HEK293 (cell line): ENCODE measurements around the gene TULP1.

Source experiments
- CTCF ChIA-PET: fragments of 350-600 bp; formaldehyde crosslinking; extraction: SDS; loops from one replicate; lab custom pipeline; 2021; ENCODE audit warnings: antibody characterized with exemption; lab: Yijun Ruan, JAX
- POLR2A ChIA-PET: fragments of 300-600 bp; formaldehyde crosslinking; extraction: SDS; loops from one replicate; lab custom pipeline; 2020; ENCODE audit warnings: antibody characterized with exemption, inconsistent platforms; lab: Yijun Ruan, JAX
- H3K27ac ChIP-seq: fragments of 200-500 bp; sonication (Bioruptor generic); 2 replicates; pipeline ENCODE4 v1.5.1; 2014; ENCODE audit warnings: low read depth, low read length, control low read depth, inconsistent platforms; ENCODE audit errors: extremely low read depth
- H3K36me3 ChIP-seq, 2 experiments: fragments of 200-500 bp in 1 of 2; sonication (Bioruptor generic) in 1 of 2; 1 replicate in 1 of 2; 2 replicates in 1 of 2; pipeline ENCODE4 v1.5.1; 2014 to 2017; ENCODE audit warnings: inconsistent platforms in 2 of 2, low read length in 2 of 2; ENCODE audit not compliant: control insufficient read depth in 2 of 2, insufficient read depth in 1 of 2
- H3K4me1 ChIP-seq: fragments of 200-500 bp; sonication (Bioruptor generic); 2 replicates; pipeline ENCODE4 v1.5.1; 2014; ENCODE audit warnings: mild to moderate bottlenecking, low read length, inconsistent platforms; ENCODE audit not compliant: control insufficient read depth, insufficient read depth
- H3K4me3 ChIP-seq: 2 replicates; pipeline ENCODE4 v1.5.1; 2011; ENCODE audit warnings: low read depth, mild to moderate bottlenecking, control low read depth, low read length, moderate library complexity
- H3K9me3 ChIP-seq: fragments of 200-500 bp; sonication (Bioruptor generic); 2 replicates; pipeline ENCODE4 v1.5.1; 2014; ENCODE audit warnings: low read depth, low read length, inconsistent platforms; ENCODE audit not compliant: control insufficient read depth, insufficient read depth
- GLI4 ChIP-seq: fragments of 450-650 bp; formaldehyde crosslinking; IDR thresholded peaks from 2 replicates; pipeline ENCODE4 v1.5.1; 2016; ENCODE audit warnings: missing biosample characterization, missing genetic modification characterization
- GLIS1 ChIP-seq: fragments of 450-650 bp; formaldehyde crosslinking; IDR thresholded peaks from 2 replicates; pipeline ENCODE4 v1.5.1; 2016; ENCODE audit warnings: missing biosample characterization, missing genetic modification characterization
- GLIS2 ChIP-seq: fragments of 450-650 bp; formaldehyde crosslinking; IDR thresholded peaks from 2 replicates; pipeline ENCODE4 v1.5.1; 2016; ENCODE audit warnings: missing biosample characterization, missing genetic modification characterization
- KLF1 ChIP-seq: fragments of 450-650 bp; formaldehyde crosslinking; IDR thresholded peaks from 2 replicates; pipeline ENCODE4 v1.5.1; 2016; ENCODE audit warnings: missing biosample characterization, missing genetic modification characterization
- KLF8 ChIP-seq: fragments of 450-650 bp; formaldehyde crosslinking; IDR thresholded peaks from 2 replicates; pipeline ENCODE4 v1.5.1; 2016; ENCODE audit warnings: missing biosample characterization, missing genetic modification characterization
- SCRT2 ChIP-seq: fragments of 450-650 bp; formaldehyde crosslinking; IDR thresholded peaks from 2 replicates; pipeline ENCODE4 v1.5.1; 2016; ENCODE audit warnings: missing biosample characterization, missing genetic modification characterization
- SP7 ChIP-seq: fragments of 450-650 bp; formaldehyde crosslinking; IDR thresholded peaks from 2 replicates; pipeline ENCODE4 v1.5.1; 2016; ENCODE audit warnings: missing biosample characterization, missing genetic modification characterization
- WT1 ChIP-seq: fragments of 450-650 bp; formaldehyde crosslinking; IDR thresholded peaks from 2 replicates; pipeline ENCODE4 v1.5.1; 2016; ENCODE audit warnings: missing biosample characterization, missing genetic modification characterization
- ZBTB48 ChIP-seq: fragments of 450-650 bp; formaldehyde crosslinking; IDR thresholded peaks from 2 replicates; pipeline ENCODE4 v1.5.1; 2016; ENCODE audit warnings: missing biosample characterization, missing genetic modification characterization
- ZBTB7A ChIP-seq: fragments of 450-650 bp; formaldehyde crosslinking; IDR thresholded peaks from 2 replicates; pipeline ENCODE4 v1.5.1; 2016; ENCODE audit warnings: low read depth, missing biosample characterization, missing genetic modification characterization
- ZBTB8A ChIP-seq: fragments of 450-650 bp; formaldehyde crosslinking; IDR thresholded peaks from 2 replicates; pipeline ENCODE4 v1.5.1; 2016; ENCODE audit warnings: missing biosample characterization, missing genetic modification characterization
- ZEB2 ChIP-seq: fragments of 450-650 bp; formaldehyde crosslinking; IDR thresholded peaks from 2 replicates; pipeline ENCODE4 v1.5.1; 2016; ENCODE audit warnings: missing biosample characterization, missing genetic modification characterization
- ZFP3 ChIP-seq: fragments of 450-650 bp; formaldehyde crosslinking; IDR thresholded peaks from 2 replicates; pipeline ENCODE4 v1.5.1; 2016; ENCODE audit warnings: low read depth, missing biosample characterization, missing genetic modification characterization
- ZNF19 ChIP-seq: fragments of 450-650 bp; formaldehyde crosslinking; IDR thresholded peaks from 2 replicates; pipeline ENCODE4; 2016; ENCODE audit warnings: missing biosample characterization, missing genetic modification characterization, low read depth
- ZNF292 ChIP-seq: fragments of 450-650 bp; formaldehyde crosslinking; IDR thresholded peaks from 2 replicates; pipeline ENCODE4 v1.5.1; 2016; ENCODE audit warnings: low read depth, missing biosample characterization, missing genetic modification characterization, borderline replicate concordance
- ZNF335 ChIP-seq: fragments of 450-650 bp; formaldehyde crosslinking; conservative IDR thresholded peaks from 2 replicates; pipeline ENCODE4 v1.5.1; 2016; ENCODE audit warnings: missing biosample characterization, missing genetic modification characterization
- ZNF529 ChIP-seq: fragments of 450-650 bp; formaldehyde crosslinking; IDR thresholded peaks from 2 replicates; pipeline ENCODE4 v1.5.1; 2017; ENCODE audit warnings: missing genetic modification characterization, missing biosample characterization; ENCODE audit not compliant: insufficient replicate concordance
- TF ChIP-seq, protein P1 (sequence below): fragments of 450-650 bp; formaldehyde crosslinking; IDR thresholded peaks from 2 replicates; pipeline ENCODE4 v1.5.1; 2016; ENCODE audit warnings: missing biosample characterization, missing genetic modification characterization
- TF ChIP-seq, protein P2 (sequence below): fragments of 450-650 bp; formaldehyde crosslinking; IDR thresholded peaks from 2 replicates; pipeline ENCODE4 v1.5.1; 2016; ENCODE audit warnings: missing biosample characterization, missing genetic modification characterization
- TF ChIP-seq, protein P3 (sequence below): fragments of 450-650 bp; formaldehyde crosslinking; IDR thresholded peaks from 2 replicates; pipeline ENCODE4 v1.5.1; 2016; ENCODE audit warnings: missing biosample characterization, missing genetic modification characterization
- TF ChIP-seq, protein P4 (sequence below): fragments of 450-650 bp; formaldehyde crosslinking; IDR thresholded peaks from 2 replicates; pipeline ENCODE4 v1.5.1; 2016; ENCODE audit warnings: missing biosample characterization, missing genetic modification characterization
- TF ChIP-seq, protein P5 (sequence below): fragments of 450-650 bp; formaldehyde crosslinking; IDR thresholded peaks from 2 replicates; pipeline ENCODE4 v1.5.1; 2017; ENCODE audit warnings: missing biosample characterization, missing genetic modification characterization
- TF ChIP-seq, protein P6 (sequence below): fragments of 450-650 bp; formaldehyde crosslinking; IDR thresholded peaks from 2 replicates; pipeline ENCODE4 v1.5.1; 2016; ENCODE audit warnings: missing biosample characterization, missing genetic modification characterization

The TULP1 gene

DNA sequence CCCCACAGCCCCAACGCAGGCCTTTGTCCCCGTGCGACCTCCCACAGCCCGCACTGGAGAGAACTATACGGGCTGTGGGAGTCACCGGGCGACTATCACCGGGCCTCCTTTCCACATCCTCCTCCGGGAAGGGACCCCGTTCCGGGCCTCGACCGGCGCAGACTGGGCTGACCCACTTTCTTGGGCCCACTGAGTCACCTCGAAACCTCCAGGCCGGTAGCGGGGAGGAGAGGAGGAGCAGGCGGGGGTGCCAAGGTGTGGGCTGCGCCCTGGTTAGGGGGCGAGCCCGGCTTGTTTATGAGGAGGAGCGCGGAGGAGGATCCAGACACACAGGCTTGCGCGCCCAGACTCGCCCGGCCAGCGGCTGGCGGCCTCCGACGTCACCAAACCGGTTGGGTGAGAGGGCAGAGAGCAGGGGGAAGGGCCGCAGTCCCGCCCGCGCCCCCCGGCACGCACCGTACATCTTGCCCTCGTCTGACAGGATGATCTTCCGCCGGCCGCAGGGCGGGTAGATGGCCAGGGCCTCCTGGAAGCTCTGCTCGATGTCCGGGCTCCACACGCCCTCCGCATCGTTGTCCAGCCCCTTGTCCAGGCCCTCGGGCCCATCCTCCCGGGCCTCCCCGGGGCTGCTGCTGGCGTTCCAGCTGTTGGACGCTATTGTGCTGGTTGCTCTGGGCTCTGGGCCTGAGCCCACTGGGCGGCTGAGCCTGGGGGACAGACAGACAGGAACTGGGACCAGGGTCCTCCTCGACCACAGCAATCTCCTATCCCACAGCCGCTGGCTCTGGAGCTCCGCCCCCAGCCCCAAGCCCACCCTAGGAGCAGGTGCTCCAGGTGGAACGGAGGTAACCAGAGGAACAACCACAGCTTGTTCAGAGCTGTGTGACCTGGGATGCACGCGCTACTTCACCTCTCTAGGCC lies 26.4 kb downstream of the TULP1 start (continued):
- TF ChIP-seq KLF1: peak; percentile 31; the same call in 1 of the 2 replicates
- peak; percentile 66; the same call in 1 of the 2 replicates for TF ChIP-seq WT1 (tag by site-specific recombination)
- 0 out of 2 replicates have a peak, but pooled peaks have one; percentile 36 for TF ChIP-seq SP7 (tag by site-specific recombination)
- no peak for TF ChIP-seq ZBTB48 (tag by site-specific recombination)
- TF ChIP-seq ZBTB8A (tag by site-specific recombination): no peak
- no peak for TF ChIP-seq ZEB2 (tag by site-specific recombination)

DNA sequence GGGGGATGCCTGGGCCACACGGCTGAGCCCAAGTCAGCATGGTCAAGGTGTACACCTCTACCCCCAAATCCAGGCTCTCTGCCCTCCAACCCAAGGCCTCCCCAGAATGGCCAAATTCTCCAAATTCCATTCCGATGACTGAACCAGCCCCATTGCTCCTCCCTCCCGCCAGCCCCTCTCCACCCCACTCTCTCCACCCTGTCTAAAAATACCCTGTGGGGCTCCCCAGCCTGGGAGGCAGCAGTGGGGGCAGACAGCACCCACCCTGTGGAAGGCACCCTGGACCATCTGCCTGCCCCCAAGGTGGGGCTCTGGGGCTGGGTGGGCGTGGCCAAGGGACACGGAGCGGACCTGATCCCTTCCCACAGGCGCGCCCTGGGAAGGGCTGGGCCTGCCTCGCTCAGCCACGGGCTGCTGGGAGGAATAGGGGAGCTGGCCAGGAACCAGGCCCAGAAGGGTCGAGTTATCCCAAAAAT lies 27.3 kb downstream of the TULP1 start:
- POLR2A ChIA-PET: interaction anchor here (1.3 to 15.4 kb wide), 3 partner anchors 11 to 15 kb away, joined by 3 to 198 read pairs (median 20); partner anchors contain the start of genes RPL10A and TEAD3
- Histone ChIP-seq H3K36me3 (peaks cover 0 to 19% of the 10 kb centered on the region in 2 experiments; a peak in 1 of 3 replicates), H3K9me3 (no peaks in the 10 kb centered on the region), H3K4me3 (no peak overlapping the region), H3K4me1 (peaks cover 9% of the 10 kb centered on the region), H3K27ac (no peak overlapping the region)
- CTCF ChIA-PET: interaction anchor here (0.6 to 1.2 kb wide), 3 partner anchors 9 to 144 kb away, joined by 3 to 4 read pairs (median 3); no protein-coding TSS in a partner anchor
- TF ChIP-seq, protein P1, sequence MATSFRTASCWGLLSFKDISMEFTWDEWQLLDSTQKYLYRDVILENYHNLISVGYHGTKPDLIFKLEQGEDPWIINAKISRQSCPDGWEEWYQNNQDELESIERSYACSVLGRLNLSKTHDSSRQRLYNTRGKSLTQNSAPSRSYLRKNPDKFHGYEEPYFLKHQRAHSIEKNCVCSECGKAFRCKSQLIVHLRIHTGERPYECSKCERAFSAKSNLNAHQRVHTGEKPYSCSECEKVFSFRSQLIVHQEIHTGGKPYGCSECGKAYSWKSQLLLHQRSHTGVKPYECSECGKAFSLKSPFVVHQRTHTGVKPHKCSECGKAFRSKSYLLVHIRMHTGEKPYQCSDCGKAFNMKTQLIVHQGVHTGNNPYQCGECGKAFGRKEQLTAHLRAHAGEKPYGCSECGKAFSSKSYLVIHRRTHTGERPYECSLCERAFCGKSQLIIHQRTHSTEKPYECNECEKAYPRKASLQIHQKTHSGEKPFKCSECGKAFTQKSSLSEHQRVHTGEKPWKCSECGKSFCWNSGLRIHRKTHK (tag by site-specific recombination): no peak
- TF ChIP-seq ZNF19 (tag by site-specific recombination) (no peak), ZNF335 (tag by site-specific recombination) (no peak), GLI4 (tag by site-specific recombination) (no peak), GLIS1 (peak; percentile 59), KLF8 (tag by site-specific recombination) (peak; percentile 46; the same call in 1 of the 2 replicates), ZBTB7A (tag by site-specific recombination) (no peak), GLIS2 (tag by site-specific recombination) (peak; percentile 23; the same call in 1 of the 2 replicates), ZNF529 (tag by site-specific recombination) (no peak), ZNF292 (tag by site-specific recombination) (no peak), SCRT2 (tag by site-specific recombination) (no peak), ZFP3 (no peak)
- TF ChIP-seq, protein P2, sequence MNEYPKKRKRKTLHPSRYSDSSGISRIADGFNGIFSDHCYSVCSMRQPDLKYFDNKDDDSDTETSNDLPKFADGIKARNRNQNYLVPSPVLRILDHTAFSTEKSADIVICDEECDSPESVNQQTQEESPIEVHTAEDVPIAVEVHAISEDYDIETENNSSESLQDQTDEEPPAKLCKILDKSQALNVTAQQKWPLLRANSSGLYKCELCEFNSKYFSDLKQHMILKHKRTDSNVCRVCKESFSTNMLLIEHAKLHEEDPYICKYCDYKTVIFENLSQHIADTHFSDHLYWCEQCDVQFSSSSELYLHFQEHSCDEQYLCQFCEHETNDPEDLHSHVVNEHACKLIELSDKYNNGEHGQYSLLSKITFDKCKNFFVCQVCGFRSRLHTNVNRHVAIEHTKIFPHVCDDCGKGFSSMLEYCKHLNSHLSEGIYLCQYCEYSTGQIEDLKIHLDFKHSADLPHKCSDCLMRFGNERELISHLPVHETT (tag by site-specific recombination): no peak
- TF ChIP-seq, protein P3, sequence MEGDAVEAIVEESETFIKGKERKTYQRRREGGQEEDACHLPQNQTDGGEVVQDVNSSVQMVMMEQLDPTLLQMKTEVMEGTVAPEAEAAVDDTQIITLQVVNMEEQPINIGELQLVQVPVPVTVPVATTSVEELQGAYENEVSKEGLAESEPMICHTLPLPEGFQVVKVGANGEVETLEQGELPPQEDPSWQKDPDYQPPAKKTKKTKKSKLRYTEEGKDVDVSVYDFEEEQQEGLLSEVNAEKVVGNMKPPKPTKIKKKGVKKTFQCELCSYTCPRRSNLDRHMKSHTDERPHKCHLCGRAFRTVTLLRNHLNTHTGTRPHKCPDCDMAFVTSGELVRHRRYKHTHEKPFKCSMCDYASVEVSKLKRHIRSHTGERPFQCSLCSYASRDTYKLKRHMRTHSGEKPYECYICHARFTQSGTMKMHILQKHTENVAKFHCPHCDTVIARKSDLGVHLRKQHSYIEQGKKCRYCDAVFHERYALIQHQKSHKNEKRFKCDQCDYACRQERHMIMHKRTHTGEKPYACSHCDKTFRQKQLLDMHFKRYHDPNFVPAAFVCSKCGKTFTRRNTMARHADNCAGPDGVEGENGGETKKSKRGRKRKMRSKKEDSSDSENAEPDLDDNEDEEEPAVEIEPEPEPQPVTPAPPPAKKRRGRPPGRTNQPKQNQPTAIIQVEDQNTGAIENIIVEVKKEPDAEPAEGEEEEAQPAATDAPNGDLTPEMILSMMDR (tag by site-specific recombination): no peak
- TF ChIP-seq, protein P4, sequence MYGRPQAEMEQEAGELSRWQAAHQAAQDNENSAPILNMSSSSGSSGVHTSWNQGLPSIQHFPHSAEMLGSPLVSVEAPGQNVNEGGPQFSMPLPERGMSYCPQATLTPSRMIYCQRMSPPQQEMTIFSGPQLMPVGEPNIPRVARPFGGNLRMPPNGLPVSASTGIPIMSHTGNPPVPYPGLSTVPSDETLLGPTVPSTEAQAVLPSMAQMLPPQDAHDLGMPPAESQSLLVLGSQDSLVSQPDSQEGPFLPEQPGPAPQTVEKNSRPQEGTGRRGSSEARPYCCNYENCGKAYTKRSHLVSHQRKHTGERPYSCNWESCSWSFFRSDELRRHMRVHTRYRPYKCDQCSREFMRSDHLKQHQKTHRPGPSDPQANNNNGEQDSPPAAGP (tag by site-specific recombination): peak; percentile 61; the same call in 1 of the 2 replicates
- TF ChIP-seq, protein P5, sequence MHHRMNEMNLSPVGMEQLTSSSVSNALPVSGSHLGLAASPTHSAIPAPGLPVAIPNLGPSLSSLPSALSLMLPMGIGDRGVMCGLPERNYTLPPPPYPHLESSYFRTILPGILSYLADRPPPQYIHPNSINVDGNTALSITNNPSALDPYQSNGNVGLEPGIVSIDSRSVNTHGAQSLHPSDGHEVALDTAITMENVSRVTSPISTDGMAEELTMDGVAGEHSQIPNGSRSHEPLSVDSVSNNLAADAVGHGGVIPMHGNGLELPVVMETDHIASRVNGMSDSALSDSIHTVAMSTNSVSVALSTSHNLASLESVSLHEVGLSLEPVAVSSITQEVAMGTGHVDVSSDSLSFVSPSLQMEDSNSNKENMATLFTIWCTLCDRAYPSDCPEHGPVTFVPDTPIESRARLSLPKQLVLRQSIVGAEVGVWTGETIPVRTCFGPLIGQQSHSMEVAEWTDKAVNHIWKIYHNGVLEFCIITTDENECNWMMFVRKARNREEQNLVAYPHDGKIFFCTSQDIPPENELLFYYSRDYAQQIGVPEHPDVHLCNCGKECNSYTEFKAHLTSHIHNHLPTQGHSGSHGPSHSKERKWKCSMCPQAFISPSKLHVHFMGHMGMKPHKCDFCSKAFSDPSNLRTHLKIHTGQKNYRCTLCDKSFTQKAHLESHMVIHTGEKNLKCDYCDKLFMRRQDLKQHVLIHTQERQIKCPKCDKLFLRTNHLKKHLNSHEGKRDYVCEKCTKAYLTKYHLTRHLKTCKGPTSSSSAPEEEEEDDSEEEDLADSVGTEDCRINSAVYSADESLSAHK (tag by site-specific recombination): no peak
- TF ChIP-seq, protein P6, sequence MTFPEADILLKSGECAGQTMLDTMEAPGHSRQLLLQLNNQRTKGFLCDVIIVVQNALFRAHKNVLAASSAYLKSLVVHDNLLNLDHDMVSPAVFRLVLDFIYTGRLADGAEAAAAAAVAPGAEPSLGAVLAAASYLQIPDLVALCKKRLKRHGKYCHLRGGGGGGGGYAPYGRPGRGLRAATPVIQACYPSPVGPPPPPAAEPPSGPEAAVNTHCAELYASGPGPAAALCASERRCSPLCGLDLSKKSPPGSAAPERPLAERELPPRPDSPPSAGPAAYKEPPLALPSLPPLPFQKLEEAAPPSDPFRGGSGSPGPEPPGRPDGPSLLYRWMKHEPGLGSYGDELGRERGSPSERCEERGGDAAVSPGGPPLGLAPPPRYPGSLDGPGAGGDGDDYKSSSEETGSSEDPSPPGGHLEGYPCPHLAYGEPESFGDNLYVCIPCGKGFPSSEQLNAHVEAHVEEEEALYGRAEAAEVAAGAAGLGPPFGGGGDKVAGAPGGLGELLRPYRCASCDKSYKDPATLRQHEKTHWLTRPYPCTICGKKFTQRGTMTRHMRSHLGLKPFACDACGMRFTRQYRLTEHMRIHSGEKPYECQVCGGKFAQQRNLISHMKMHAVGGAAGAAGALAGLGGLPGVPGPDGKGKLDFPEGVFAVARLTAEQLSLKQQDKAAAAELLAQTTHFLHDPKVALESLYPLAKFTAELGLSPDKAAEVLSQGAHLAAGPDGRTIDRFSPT (tag by site-specific recombination): peak; percentile 33; the same call in 1 of the 2 replicates
